GM19468 (cell line): ENCODE data around the gene BTD.
A peak's percentile ranks its signal among the peaks of the same experiment; 100 is the strongest.
"Not testable (repeated sequence)": the region's sequence is repeated elsewhere in the genome, so short reads cannot be mapped to it uniquely, and the experiment has no call there.

Experiments used
- ATAC-seq: cut with Tn5 transposase; IDR thresholded peaks from one replicate; pipeline ENCODE4 v1.9.1; 2021; ENCODE audit warnings: mild to moderate bottlenecking, moderate library complexity, moderate number of reproducible peaks; ENCODE audit not compliant: unreplicated experiment; ENCODE audit errors: extremely low read depth

The BTD gene

DNA sequence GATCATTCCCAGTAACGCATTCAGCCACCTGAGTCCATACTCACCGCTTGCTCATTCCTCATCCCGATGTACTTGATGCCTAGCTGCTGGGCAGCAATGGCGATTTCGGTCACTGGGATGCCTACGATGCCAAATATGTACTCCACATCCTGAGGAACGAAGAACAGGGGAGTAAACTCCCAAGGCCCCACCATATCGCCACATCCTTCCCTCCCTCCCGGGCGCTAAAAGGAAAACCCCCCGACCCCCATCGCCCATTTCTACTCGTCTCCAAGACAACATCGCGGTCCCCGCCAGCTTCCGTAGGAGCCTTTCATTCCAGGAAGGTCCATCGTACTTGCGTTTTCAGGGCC is 523 bp upstream of the BTD start:
- peak; percentile 2 for ATAC-seq

DNA sequence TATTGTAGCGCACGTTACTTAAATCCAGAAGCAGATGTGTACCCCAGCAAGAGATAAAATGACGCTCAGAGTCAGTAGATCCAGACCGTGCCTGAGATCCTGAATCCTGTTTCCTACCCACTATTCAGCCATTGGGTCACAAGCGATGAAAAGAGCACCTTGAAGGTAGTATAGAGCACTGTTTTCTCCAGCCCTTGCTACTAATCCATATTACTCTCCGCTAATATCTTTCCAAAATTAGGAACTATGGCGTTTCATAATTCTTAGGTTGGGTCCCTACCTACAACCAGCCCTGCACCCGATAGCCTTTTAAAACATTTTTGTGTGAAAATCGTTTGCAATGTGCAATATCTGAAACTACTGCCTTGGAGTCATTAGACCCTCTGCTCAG is 596 bp downstream of the BTD start:
- ATAC-seq, result no peak

DNA sequence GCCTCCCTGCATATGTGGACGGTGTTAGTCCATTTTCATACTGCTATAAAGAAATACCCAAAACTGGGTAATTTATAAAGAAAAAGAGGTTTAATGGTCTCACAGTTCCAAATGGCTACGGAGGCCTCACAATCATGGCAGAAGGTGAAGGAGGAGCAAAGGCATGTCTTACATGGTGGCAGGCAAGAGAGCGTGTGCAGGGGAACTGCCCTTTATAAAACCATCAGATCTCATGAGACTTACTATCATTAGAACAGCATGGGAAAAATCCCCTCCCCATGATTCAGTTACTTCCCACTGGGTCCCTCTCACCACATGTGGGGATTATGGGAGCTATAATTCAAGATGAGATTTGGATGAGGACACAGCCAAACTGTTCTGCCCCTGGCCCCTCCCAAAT is 1.3 kb downstream of the BTD start:
- not testable (repeated sequence) for ATAC-seq

DNA sequence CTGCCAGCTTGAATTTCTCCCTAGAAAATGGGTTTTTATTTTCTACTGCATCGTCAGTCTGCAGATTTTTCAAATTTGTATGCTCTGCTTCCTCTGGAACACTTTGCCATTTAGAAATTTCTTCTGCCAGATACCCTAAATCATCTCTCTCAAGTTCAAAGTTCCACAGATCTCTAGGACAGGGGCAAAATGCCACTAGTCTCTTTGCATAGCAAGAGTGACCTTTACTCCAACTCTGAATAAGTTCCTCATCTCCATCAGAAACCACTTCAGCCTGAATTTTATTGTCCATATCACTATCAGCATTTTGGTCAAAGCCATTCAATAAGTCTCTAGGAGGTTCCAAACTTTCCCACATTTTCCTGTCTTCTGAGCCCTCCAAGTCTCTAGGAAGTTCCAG is 3.0 kb downstream of the BTD start:
- ATAC-seq, result not testable (repeated sequence)

DNA sequence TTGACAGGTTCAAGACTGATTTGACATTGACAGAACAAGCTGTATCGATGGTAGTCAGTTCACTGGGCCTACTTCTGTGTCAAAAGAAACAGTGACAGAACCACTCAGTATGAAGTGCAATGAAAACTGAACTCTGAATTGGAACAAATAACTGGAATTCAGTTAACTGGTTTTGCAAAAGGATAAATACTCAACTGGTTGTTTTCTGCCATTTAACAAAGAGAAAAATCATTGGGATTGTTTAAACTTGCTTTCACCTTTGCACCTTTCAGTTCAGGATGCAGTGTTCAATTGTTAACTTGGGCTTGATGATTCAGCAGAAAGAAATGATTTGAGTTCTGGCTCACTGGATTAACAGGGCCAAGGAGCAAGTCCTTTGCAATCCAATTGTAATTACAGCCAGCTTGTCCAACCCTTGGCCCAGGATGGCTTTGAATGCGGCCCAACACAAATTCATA is 4.9 kb downstream of the BTD start:
- ATAC-seq, result no peak

DNA sequence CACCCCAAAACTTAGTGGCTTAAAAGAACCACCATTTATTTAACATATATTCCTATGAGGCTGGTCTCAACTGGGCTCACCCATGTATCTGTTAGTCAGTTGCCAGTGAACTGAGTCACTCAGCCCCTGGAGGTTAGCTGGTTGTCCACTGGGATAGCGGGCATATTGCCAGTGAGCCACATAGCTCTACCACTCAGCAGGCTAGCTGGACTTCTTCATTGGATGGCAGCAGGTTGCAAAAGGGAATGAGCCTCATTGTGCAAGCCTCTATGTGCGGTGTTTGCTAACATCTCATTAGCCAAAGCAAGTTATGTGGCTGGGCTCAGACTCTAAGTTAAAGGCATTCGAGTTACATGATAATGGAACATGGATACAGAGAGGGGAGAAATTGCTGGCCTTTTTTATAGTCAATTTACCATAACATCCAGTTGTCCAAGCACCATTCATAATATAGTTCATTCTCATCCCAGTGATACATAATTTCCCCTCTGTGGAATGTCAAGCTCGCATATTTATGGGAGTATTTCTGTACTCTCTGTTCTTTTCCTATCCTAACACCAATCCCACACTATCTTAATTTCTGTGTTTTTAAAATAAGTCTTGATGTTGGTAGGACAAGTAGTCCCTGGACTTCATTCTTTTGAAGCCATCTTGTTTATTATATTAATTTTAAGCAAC is 8.7 kb downstream of the BTD start:
- no peak for ATAC-seq

DNA sequence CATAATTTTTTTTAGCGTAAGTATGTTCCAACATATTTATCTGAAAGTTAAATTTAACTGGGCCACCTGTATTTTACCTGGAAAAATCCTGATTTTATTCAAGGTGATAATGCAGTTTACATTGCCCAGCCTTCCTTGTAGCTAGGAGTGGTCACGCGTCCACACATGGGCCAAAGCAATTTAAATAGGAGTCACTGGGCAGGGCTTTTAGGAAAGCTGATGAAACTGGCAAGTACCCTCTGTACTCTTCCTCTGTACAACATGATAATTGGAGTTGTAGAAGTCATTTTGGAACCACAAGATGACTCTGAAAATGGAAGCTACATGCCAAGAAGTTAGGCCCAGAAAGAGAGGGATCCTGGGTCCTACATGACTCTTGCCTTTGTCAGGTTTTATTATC is 9.5 kb downstream of the BTD start:
- no peak for ATAC-seq

DNA sequence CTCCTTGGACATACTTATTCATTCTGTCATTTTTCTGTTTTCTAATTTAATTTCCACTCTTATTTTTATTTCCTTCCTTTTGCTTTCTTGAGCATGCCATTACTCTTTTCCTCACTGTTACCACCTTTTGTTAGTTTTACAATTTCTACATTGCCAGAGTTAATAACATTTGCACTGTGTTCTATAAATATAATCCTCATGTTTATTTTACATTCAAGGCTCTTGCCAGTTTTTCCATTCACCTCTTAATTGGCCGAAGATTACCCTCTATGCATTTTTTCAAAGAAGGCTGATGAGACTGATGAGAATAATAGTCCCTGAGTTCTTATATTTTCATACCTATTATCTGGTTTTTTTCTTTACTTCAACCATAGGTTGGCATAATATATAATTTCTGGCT is 10.5 kb downstream of the BTD start:
- ATAC-seq, result no peak

DNA sequence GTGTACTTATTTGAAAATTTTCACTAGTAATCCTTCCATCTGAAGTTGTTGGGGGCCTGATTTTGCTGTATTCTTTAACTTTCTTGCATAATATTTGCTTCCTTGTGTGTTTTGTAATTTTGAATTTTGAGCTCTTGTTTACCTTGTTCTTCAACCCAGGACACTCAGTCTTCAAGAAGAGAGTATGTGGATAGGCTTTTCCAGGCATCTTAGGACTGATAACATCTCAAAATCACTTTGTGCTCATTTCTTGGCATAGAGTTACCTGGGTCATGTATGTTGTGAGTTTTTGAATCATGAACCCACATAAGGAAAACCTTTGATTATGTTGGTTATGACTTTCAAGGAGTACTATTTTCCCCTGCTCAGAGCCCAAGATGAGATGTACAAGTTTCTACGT is 13.4 kb downstream of the BTD start:
- ATAC-seq, result no peak

DNA sequence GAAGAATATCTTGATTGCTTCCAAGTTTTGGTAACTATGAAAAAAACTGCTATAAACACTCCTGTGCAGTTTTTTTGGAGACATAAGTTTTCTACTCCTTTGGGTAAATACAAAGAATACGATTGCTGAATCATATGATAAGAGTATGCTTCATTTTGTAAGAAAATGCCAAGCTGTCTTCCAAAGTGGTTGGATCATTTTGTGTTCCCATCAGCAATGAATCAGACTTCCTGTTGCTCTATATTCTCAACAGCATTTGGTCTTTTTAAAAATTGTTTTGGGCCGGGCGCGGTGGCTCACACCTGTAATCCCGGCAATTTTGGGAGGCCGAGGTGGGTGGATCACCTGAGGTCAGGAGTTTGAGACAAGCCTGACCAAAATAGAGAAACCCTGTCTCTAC is 14.5 kb downstream of the BTD start:
- no peak for ATAC-seq

DNA sequence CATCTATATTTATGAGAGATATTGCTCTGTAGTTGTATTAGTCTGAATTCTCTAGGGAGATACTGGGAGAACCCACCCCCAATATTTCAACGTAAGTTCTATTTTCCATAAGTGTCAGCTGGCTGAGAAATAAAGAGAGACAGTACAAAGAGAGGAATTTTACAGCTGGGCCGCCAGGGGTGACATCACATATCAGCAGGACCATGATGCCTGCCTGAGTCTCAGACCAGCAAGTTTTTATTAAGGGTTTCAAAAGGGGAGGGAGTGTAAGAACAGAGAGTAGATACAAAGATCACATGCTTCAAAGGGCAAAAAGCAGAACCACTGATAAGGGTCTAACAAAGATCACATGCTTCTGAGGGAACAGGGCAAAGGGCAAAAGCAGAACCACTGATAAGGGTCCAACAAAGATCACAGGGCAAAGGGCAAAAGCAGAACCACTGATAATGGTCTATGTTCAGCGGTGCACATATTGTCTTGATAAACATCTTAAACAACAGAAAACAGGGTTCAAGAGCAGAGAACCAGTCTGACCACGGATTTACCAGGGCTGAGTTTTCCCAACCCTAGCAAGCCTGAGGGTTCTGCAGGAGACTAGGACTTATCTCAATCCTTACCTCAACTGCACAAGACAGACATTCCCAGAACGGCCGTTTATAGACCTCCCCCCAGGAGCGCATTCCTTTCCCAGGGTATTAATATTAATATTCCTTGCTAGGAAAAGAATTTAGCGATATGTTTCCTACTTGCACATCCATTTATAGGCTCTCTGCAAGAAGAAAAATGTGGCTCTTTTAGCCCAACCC is 18.3 kb downstream of the BTD start:
- not testable (repeated sequence) for ATAC-seq

DNA sequence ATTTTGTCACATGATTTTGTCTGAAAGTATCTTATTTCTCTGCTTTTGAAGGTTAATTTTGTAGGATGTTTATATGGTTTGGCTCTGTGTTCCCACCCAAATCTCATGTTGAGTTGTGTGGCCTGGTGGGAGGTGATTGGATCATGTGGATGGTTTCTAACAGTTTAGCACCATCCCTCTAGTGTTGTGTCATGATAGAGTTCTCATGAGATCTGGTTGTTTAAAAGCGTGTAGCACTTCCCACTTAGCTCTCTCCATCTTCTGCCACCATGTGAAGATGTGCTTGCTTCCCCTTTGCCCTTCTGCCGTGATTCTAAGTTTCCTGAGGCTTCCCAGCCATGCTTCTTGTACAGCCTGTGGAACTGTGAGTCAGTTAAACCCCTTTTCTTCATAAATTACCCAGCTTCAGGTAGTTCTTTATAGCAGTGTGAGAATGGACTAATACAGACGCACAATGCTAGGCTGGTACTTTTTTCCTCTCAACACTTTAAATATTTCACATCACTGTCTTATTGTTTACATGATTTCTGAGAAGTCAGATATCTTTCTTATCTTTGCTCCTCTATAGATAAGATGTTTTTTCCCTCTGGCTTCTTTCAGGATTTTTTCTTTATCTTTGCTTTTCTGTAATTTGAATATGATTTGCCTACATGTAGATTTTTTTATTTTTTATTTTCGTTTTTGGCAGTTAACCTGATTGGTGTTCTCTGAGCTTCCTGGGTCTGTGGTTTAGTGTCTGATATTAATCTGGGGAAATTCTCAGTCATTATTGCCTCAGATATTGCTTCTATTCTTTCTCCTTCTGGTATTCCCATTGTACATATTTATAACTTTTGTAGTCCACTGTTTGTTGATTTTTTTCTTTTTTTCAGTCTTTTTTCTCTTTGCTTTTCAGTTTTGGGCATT is 22.2 kb downstream of the BTD start:
- ATAC-seq, result no peak

DNA sequence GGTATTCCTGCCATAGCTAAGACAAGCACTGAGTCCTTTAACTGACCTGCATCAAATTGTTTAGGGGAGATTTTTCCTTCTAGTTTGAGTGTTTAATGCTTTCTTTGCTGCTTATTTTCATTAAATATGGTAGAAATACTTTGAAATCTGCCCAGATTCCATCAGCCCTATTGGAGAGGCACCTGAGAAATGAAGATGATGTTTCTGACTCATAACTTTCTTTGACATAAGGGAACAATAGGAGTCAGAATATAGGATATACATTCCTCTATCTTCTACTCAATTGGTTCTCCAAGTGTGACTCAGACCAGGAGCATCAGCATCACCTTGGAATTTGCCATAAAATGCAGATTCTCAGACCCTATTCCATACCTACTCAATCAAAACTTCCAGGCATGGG is 27.4 kb downstream of the BTD start:
- no peak for ATAC-seq

DNA sequence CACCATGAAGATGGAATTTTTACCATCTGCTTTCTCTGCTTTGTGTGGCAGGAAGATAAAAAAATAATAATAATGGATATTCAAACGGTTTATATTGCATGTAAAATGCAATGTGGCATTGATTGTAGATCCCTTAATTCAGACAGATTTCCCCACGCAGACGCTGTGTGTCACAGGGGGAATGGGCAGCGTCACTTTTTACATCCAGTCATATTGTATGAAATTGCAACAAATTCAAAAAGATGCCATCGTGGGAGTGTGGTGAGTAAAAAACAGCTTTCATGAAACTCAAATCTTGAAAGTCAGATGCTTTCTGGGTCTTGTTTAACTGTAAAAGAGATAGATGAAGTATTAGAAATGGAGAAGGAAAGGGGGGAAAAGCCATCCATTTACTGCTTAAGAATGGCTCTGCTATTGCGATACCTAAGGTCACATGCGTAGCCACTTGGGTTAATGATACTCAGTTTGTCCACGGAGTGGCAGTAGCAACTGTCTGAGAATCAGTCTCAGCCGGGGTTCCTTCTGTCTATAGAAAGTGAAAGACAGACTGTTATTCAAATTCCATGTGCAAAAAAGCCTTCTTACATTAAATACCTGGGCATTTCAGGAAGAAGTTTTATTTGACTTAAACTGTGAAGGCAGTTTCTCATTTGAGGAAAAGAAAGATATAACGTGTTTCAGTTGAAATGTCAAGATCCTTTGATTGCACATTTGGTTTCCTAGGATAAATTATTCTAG is 28.5 kb downstream of the BTD start:
- peak; percentile 90 for ATAC-seq

DNA sequence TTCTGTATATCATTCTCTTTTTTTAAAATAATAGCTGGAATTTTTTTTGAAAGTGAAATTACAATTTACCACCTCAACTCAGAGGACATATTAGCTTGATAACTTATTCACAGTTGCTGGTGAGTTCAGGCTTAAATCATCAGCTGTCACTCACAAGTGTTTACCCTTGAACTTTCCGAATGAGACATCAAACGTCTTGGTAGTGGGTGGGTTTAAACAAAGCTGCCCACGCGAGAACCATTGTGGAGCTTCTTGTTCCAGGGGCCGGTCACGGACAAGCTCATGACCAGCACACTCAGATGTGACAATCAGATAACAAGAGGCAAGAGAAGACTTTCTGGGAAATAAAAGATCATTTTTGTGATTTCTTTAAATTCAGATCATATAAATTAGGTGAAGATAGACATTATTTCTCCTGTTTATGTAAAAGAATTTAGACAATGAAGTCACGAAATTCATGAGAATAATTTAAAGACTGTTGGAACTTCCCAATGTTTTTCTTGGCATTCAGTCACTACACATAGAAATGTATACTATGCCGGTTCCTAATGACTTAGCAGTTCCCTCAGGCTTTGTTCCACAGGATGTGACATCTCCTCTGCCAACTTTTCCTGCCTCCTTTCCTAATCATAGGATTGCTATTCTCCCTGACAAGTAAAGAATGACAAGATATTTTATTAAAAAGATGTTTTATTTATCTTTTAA is 29.3 kb downstream of the BTD start:
- ATAC-seq, result no peak

DNA sequence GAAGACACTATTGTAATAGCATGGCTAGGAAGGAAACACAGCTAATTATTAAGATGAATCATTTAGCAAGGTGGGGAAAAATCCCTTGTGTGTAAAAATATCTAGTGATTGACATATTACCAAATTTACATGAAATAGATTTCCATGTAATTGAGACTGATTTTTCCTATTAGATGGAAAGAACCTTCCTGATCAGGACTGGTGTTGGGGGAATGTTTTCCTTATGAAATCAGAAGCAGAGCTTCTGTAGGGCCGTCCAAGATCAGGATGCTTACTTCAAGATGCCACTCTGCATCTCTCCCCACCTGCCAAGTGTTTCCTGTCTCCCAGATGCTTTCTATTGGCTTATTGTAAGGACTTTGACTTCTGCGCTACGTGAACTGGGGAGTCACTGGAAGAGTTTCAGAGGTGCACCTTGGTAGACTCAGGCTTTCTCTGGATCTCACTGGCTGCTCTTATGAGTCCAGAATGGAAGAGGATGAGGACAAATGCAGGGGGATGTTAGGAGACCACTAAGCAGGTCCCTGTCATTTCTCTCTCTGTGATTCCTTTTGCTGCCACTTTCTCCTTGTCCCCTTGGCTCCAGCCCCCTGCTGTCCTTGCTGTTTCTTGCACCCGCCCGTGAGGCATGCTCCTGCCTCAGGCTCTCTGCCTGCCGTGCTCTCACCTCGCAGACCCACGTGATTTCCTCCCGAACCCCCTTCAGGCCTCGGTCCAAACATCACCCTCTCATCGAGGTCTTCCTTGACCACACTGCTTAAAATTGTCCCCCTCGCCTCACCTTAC is 30.1 kb downstream of the BTD start:
- no peak for ATAC-seq

DNA sequence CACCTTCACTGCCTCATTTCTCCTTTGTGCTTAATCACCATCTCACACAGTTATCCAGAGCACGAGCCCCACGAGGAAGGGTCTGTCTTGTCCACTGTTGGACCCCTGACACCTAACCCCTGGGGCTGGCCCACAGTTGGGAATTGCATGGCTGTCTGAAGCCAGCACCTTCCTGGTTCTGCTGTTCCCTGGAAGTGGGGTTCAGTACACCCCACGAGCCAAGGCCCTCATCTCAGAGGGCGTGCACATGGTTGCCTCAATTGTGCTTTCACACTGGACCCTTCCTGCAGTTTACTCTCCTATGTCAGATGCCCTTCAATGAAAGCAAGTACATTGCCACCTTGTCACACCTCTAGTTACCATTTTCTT is 30.7 kb downstream of the BTD start:
- ATAC-seq, result no peak

DNA sequence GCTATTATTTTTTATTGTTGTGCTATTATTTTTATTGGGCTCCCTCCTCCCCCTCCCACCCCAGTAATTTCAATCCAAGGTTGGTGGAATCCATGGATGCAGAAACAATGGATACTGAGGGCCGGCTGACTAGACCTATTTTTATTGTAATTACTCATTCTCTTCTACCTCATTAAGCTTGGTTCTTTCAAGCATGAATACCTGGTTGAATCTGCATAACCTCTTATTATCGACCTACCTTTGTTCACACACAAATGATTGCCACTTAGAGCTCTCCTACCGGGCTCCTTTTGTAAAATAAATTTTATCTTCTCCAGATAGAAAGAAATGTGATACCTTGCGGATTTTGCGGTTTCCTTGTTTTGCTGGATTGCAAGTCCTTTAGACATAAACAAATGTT is 31.6 kb downstream of the BTD start:
- ATAC-seq, result no peak
